GM23248 (cell line): ENCODE measurements around the gene TSPAN9. TPM values are rescaled to one million over a fixed set of nuclear protein-coding genes. Genes with fewer than 3 reads are reported as not detected.

Experiments
- DNase-seq: peaks from one replicate; pipeline ENCODE4 v3.0.0-alpha.2; 2015
- H2AFZ ChIP-seq: fragments of 200-600 bp; sonication (generic); 2 replicates; pipeline ENCODE4 v1.6.1; 2016; ENCODE audit warnings: antibody characterized with exemption
- H3F3A ChIP-seq: fragments of 200-600 bp; sonication (generic); 2 replicates; pipeline ENCODE4 v1.6.1; 2016; ENCODE audit warnings: mild to moderate bottlenecking, antibody characterized with exemption, mixed run types; ENCODE audit not compliant: insufficient read depth
- H3K27ac ChIP-seq: fragments of 200-600 bp; sonication (generic); 2 replicates; pipeline ENCODE4 v1.5.1; 2016; ENCODE audit warnings: mild to moderate bottlenecking
- H3K27me3 ChIP-seq: fragments of 200-600 bp; sonication (generic); replicated peaks from 2 replicates; pipeline ENCODE4 v1.6.1; 2016; ENCODE audit warnings: mild to moderate bottlenecking; ENCODE audit not compliant: insufficient read depth
- H3K36me3 ChIP-seq: fragments of 200-600 bp; sonication (generic); 2 replicates; pipeline ENCODE4 v1.6.1; 2016; ENCODE audit warnings: low read depth, mild to moderate bottlenecking
- H3K4me1 ChIP-seq: fragments of 200-600 bp; sonication (generic); 2 replicates; pipeline ENCODE4 v1.6.1; 2016; ENCODE audit warnings: mild to moderate bottlenecking; ENCODE audit not compliant: insufficient read depth
- H3K4me2 ChIP-seq: fragments of 200-600 bp; sonication (generic); one replicate; pipeline ENCODE4 v1.6.1; 2016; ENCODE audit warnings: mild to moderate bottlenecking; ENCODE audit not compliant: unreplicated experiment
- H3K4me3 ChIP-seq: fragments of 200-600 bp; sonication (generic); 2 replicates; pipeline ENCODE4 v1.5.1; 2016; ENCODE audit warnings: mild to moderate bottlenecking
- H3K79me2 ChIP-seq: fragments of 200-600 bp; sonication (generic); 2 replicates; pipeline ENCODE4 v1.6.1; 2016; ENCODE audit warnings: mild to moderate bottlenecking; ENCODE audit not compliant: insufficient read depth
- H3K9ac ChIP-seq: fragments of 200-600 bp; sonication (generic); 2 replicates; pipeline ENCODE4 v1.6.1; 2016; ENCODE audit warnings: mild to moderate bottlenecking
- H3K9me2 ChIP-seq: fragments of 200-600 bp; sonication (generic); 2 replicates; pipeline ENCODE4 v1.6.1; 2016; ENCODE audit warnings: mixed run types, mild to moderate bottlenecking, moderate library complexity; ENCODE audit not compliant: insufficient read depth
- H3K9me3 ChIP-seq: fragments of 200-600 bp; sonication (generic); one replicate; pipeline ENCODE4 v1.6.1; 2017; ENCODE audit warnings: low read depth
- H4K20me1 ChIP-seq: fragments of 200-600 bp; sonication (generic); 2 replicates; pipeline ENCODE4 v1.6.0; 2016; ENCODE audit not compliant: insufficient read depth
- EZH2 ChIP-seq: fragments of 200-600 bp; sonication (generic); IDR thresholded peaks from 2 replicates; pipeline ENCODE4 v1.6.1; 2018; ENCODE audit warnings: antibody characterized with exemption, mild to moderate bottlenecking; ENCODE audit not compliant: insufficient read depth, poor library complexity, severe bottlenecking
- EZH2phosphoT487 ChIP-seq: fragments of 200-600 bp; sonication (generic); IDR thresholded peaks from 2 replicates; pipeline ENCODE4 v1.6.1; 2018; ENCODE audit warnings: antibody characterized with exemption, moderate library complexity, mild to moderate bottlenecking, low read depth; ENCODE audit not compliant: insufficient read depth
- WGBS, 2 experiments: methylation state at CpG; one replicate each; pipeline ENCODE4 v1.1.6; 2015 to 2017; ENCODE audit warnings: low lambda C conversion rate in 2 of 2, low coverage in 1 of 2; ENCODE audit errors: missing lambda C conversion rate in 2 of 2; 5-methylcytosine and 5-hydroxymethylcytosine counted together
- in situ Hi-C: fragments of 300-500 bp; cut with MboI; formaldehyde crosslinking; loops from 2 replicates; pipeline ENCODE4 v1.15.0; 2020
- polyA plus RNA-seq: library from polyadenylated mRNA; unstranded; fragments of >200 nt; fragmentation: Nextera tagmentation; extraction: Ambion mirVana; gene quantifications from 2 replicates; pipeline ENCODE4 v1.2.1, GENCODE V29; 2016
- total RNA-seq: library from RNA; depleted of rRNA; stranded (reverse); fragments of >200 nt; shearing (Covaris generic); gene quantifications from 2 replicates; pipeline ENCODE4 v1.2.3, GENCODE V29; 2014

The TSPAN9 gene
- total and polyA plus RNA-seq, 2 experiments from 2014 or later: 9.5 to 14.4 TPM

DNA sequence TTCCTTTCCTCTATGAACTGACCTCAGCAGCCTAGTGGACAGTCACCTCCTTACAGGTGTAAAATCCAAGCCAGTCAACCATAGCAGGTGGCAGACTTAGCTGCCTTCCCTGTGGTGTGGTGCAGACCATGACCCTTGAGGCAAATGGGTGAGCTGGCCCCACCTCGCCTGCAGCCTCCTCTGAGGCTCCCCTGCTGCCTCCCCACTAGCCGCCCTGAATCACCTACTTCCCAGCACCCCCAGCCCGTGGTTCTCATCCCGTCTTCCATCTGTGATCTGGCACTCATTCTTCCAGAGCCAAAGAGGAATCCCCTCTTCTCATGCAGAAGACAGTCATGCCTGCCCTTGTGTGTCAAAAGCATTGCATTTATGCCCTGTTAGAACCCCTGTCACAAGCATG, 34.4 kb upstream of the TSPAN9 start:
- H3K79me2 ChIP-seq: no peaks in the 10 kb centered on the region
- H3K4me2 ChIP-seq: no peak overlapping the region
- no peak overlapping the region for H3K4me3 ChIP-seq
- no peaks in the 10 kb centered on the region for H3K9me3 ChIP-seq
- no peaks in the 10 kb centered on the region for H3K36me3 ChIP-seq
- no peak overlapping the region for H2AFZ ChIP-seq
- H3K27me3 ChIP-seq: no peaks in the 10 kb centered on the region
- in situ Hi-C loops: no loop called here
- no peak overlapping the region for H3K9ac ChIP-seq
- H3F3A ChIP-seq: no peaks in the 10 kb centered on the region
- H3K27ac ChIP-seq: no peak overlapping the region
- whole genome bisulfite sequencing, 2 experiments: 89 to 93% methylated on average over 4 of the region's 4 CpGs
- TF ChIP-seq EZH2phosphoT487 (no peak), EZH2 (no peak)
- no peaks in the 10 kb centered on the region for H3K4me1 ChIP-seq
- H3K9me2 ChIP-seq: no peaks in the 10 kb centered on the region
- no peak for DNase-seq
- no peaks in the 10 kb centered on the region for H4K20me1 ChIP-seq

DNA sequence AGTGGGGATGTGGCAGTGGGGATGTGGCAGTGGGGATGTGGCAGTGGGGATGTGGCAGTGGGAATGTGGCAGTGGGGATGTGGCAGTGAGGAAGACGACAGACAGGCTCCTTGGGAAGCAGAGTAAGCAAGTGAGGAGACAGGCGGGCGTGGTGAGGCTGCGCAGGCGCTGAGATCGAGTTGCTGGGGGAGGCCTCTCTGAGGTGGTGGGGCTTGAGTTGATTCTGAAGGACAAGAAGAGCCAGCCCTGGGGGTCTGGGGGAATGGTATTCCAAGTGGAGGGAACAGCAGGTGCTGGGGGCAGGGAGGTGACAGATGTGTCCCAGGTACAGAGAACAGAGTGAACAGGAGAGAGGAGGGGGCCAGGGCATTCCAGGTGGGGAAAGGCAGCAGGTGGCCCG, 33.8 kb upstream of the TSPAN9 start:
- Histone ChIP-seq H3K4me3 (no peak overlapping the region), H3F3A (no peaks in the 10 kb centered on the region), H3K4me2 (no peak overlapping the region), H3K27me3 (no peaks in the 10 kb centered on the region), H3K9me3 (no peaks in the 10 kb centered on the region), H4K20me1 (no peaks in the 10 kb centered on the region), H3K9me2 (no peaks in the 10 kb centered on the region), H2AFZ (no peak overlapping the region), H3K36me3 (no peaks in the 10 kb centered on the region), H3K79me2 (no peaks in the 10 kb centered on the region), H3K9ac (no peak overlapping the region), H3K4me1 (no peaks in the 10 kb centered on the region), H3K27ac (no peak overlapping the region)
- no peak for DNase-seq
- in situ Hi-C loops: no loop called here
- TF ChIP-seq EZH2 (no peak), EZH2phosphoT487 (no peak)
- WGBS, 2 experiments: 87 to 88% methylated on average over 7 of the region's 7 CpGs

GRCh38 chr12:3044141-3044630, 33.0 kb upstream of the TSPAN9 start:
- H3K4me3 ChIP-seq: no peak overlapping the region
- no peaks in the 10 kb centered on the region for H3K9me3 ChIP-seq
- H3K4me2 ChIP-seq: no peak overlapping the region
- H4K20me1 ChIP-seq: no peaks in the 10 kb centered on the region
- no peaks in the 10 kb centered on the region for H3K4me1 ChIP-seq
- no peaks in the 10 kb centered on the region for H3K9me2 ChIP-seq
- no peaks in the 10 kb centered on the region for H3K79me2 ChIP-seq
- H3K9ac ChIP-seq: no peak overlapping the region
- WGBS, 2 experiments: 83% methylated on average over 7 to 8 of the region's 8 CpGs
- no peak overlapping the region for H2AFZ ChIP-seq
- TF ChIP-seq EZH2phosphoT487: no peak
- TF ChIP-seq EZH2: no peak
- H3K27ac ChIP-seq: no peak overlapping the region
- no peaks in the 10 kb centered on the region for H3K27me3 ChIP-seq
- H3F3A ChIP-seq: no peaks in the 10 kb centered on the region
- in situ Hi-C loops: no loop called here
- no peaks in the 10 kb centered on the region for H3K36me3 ChIP-seq
- no peak for DNase-seq

- Histone ChIP-seq H3K79me2 (no peaks in the 10 kb centered on the region), H3K27ac (no peak overlapping the region), H3K9me2 (no peaks in the 10 kb centered on the region), H3F3A (no peaks in the 10 kb centered on the region), H3K4me3 (no peak overlapping the region), H3K9me3 (no peaks in the 10 kb centered on the region), H3K4me2 (no peak overlapping the region), H3K27me3 (no peaks in the 10 kb centered on the region), H2AFZ (no peak overlapping the region), H3K4me1 (no peaks in the 10 kb centered on the region), H3K36me3 (no peaks in the 10 kb centered on the region), H3K9ac (no peak overlapping the region), H4K20me1 (no peaks in the 10 kb centered on the region)
- no peak for DNase-seq
- TF ChIP-seq EZH2phosphoT487 (no peak), EZH2 (no peak)
- in situ Hi-C loops: no loop called here
- WGBS, 2 experiments: 96% methylated on average over 5 of the region's 5 CpGs
These were observed 31.7 kb upstream of the TSPAN9 start for GRCh38 chr12:3045494-3045893.

- Histone ChIP-seq H3K4me2 (no peak overlapping the region), H3K27ac (no peak overlapping the region), H3K9me2 (no peaks in the 10 kb centered on the region), H3K4me3 (no peak overlapping the region), H3K27me3 (no peaks in the 10 kb centered on the region; the same call in 1 of the 2 replicates), H3K79me2 (no peaks in the 10 kb centered on the region), H3K9me3 (no peaks in the 10 kb centered on the region), H3K4me1 (no peaks in the 10 kb centered on the region), H3K36me3 (no peaks in the 10 kb centered on the region), H3K9ac (no peak overlapping the region), H3F3A (no peaks in the 10 kb centered on the region), H4K20me1 (no peaks in the 10 kb centered on the region), H2AFZ (no peak overlapping the region)
- DNase-seq: no peak
- in situ Hi-C loops: no loop called here
- WGBS, 2 experiments: 63 to 65% methylated on average over 5 to 7 of the region's 7 CpGs
- TF ChIP-seq EZH2phosphoT487: no peak
- TF ChIP-seq EZH2: no peak
These were observed 31.2 kb upstream of the TSPAN9 start for GRCh38 chr12:3045989-3046388.
